ENCODE data around the gene ZNRF3.
A peak's percentile ranks its signal among the peaks of the same experiment; 100 is the strongest.

Gene ZNRF3

GRCh38 chr22:28923826-28924732, 40.7 kb downstream of the ZNRF3 start:
- Histone ChIP-seq H3K27ac (peak overlapping the region in 4 of 21 experiments; percentile 1 to 34 (median 28)), H3K4me3 (no peak overlapping the region)

GRCh38 chr22:28925916-28926315, 42.5 kb downstream of the ZNRF3 start:
- no peak overlapping the region for H3K4me3 ChIP-seq
- no peak overlapping the region for H3K27ac ChIP-seq

GRCh38 chr22:28927630-28928029, 44.3 kb downstream of the ZNRF3 start:
- H3K27ac ChIP-seq, result no peak overlapping the region
- no peak overlapping the region for H3K4me3 ChIP-seq

GRCh38 chr22:28929197-28929596, 45.8 kb downstream of the ZNRF3 start:
- Histone ChIP-seq H3K27ac (no peak overlapping the region), H3K4me3 (no peak overlapping the region)

- Histone ChIP-seq H3K27ac (no peak overlapping the region), H3K4me3 (no peak overlapping the region)
Observed at GRCh38 chr22:28930357-28931007, 47.1 kb downstream of the ZNRF3 start.

GRCh38 chr22:28931844-28932567, 48.6 kb downstream of the ZNRF3 start:
- Histone ChIP-seq H3K4me3 (no peak overlapping the region), H3K27ac (no peak overlapping the region)

- no peak overlapping the region for H3K4me3 ChIP-seq
- no peak overlapping the region for H3K27ac ChIP-seq
Observed at GRCh38 chr22:28933321-28933720, 49.9 kb downstream of the ZNRF3 start.

GRCh38 chr22:28934026-28934425, 50.7 kb downstream of the ZNRF3 start:
- H3K4me3 ChIP-seq, result no peak overlapping the region
- H3K27ac ChIP-seq, result no peak overlapping the region

GRCh38 chr22:28935140-28935539, 51.8 kb downstream of the ZNRF3 start:
- H3K4me3 ChIP-seq, result no peak overlapping the region

GRCh38 chr22:28935713-28936112, 52.3 kb downstream of the ZNRF3 start:
- no peak overlapping the region for H3K27ac ChIP-seq

More at GRCh38 chr22:28935140-28935539, 51.8 kb downstream of the ZNRF3 start:
- no peak overlapping the region for H3K27ac ChIP-seq

GRCh38 chr22:28936200-28936599, 52.8 kb downstream of the ZNRF3 start:
- no peak overlapping the region for H3K27ac ChIP-seq
- no peak overlapping the region for H3K4me3 ChIP-seq

More at GRCh38 chr22:28935713-28936112, 52.3 kb downstream of the ZNRF3 start:
- H3K4me3 ChIP-seq, result no peak overlapping the region

- Histone ChIP-seq H3K27ac (no peak overlapping the region), H3K4me3 (no peak overlapping the region)
Observed at GRCh38 chr22:28937206-28938025, 54.0 kb downstream of the ZNRF3 start.

GRCh38 chr22:28938286-28938833, 55.0 kb downstream of the ZNRF3 start:
- no peak overlapping the region for H3K4me3 ChIP-seq
- no peak overlapping the region for H3K27ac ChIP-seq

GRCh38 chr22:28939394-28939793, 56.0 kb downstream of the ZNRF3 start:
- H3K27ac ChIP-seq, result no peak overlapping the region
- no peak overlapping the region for H3K4me3 ChIP-seq

GRCh38 chr22:28939932-28940331, 56.6 kb downstream of the ZNRF3 start:
- Histone ChIP-seq H3K27ac (no peak overlapping the region), H3K4me3 (no peak overlapping the region)

GRCh38 chr22:28940441-28940840, 57.1 kb downstream of the ZNRF3 start:
- H3K27ac ChIP-seq, result no peak overlapping the region
- no peak overlapping the region for H3K4me3 ChIP-seq

GRCh38 chr22:28942333-28942732, 59.0 kb downstream of the ZNRF3 start:
- no peak overlapping the region for H3K4me3 ChIP-seq

GRCh38 chr22:28942801-28943500, 59.6 kb downstream of the ZNRF3 start:
- H3K27ac ChIP-seq, result no peak overlapping the region
- H3K4me3 ChIP-seq, result no peak overlapping the region

More at GRCh38 chr22:28942333-28942732, 59.0 kb downstream of the ZNRF3 start:
- no peak overlapping the region for H3K27ac ChIP-seq

GRCh38 chr22:28943501-28943879, 60.1 kb downstream of the ZNRF3 start:
- H3K27ac ChIP-seq, result no peak overlapping the region
- no peak overlapping the region for H3K4me3 ChIP-seq
